Keratinocyte (primary cell): ENCODE results near the gene ATG10.

ENCODE experiments used
- EZH2 ChIP-seq: IDR thresholded peaks from one replicate; pipeline ENCODE4 v1.6.1; 2012; ENCODE audit warnings: inconsistent platforms, mild to moderate bottlenecking, low read length, moderate library complexity
- TF ChIP-seq, protein P1 (sequence below), 3 experiments: IDR thresholded peaks in 1 of 3; conservative IDR thresholded peaks in 1 of 3; optimal IDR thresholded peaks in 1 of 3; 2 replicates in 2 of 3; 3 replicates in 1 of 3; pipeline versions ENCODE3 to v1.5.1; 2011; ENCODE audit warnings: low read length in 3 of 3, mild to moderate bottlenecking in 3 of 3, moderate library complexity in 2 of 3, control low read depth in 1 of 3, inconsistent platforms in 1 of 3; ENCODE audit not compliant: insufficient read depth in 2 of 3; ENCODE audit errors: extremely low read depth in 1 of 3

DNA sequence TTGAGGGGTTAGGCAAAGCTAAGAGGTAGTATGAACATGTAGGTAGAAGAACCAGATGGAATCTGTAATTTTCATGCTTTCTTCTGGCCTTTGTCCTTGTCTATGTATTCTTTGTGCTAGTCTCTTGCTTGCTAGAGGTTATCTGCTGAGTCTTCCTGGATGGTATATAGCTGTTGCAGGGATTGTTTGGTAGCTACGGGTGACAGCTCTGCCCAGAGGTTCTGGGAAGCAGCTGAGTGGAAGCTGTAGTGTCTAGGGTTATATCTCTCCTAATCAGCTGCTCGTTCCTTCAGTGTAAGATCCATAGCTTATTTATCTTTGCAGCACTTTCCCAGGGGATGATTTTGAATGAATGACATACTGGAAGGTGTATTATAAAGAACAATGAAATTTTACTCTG, 100.3 kb downstream of the ATG10 start:
- no peak for TF ChIP-seq EZH2
- TF ChIP-seq, protein P1, sequence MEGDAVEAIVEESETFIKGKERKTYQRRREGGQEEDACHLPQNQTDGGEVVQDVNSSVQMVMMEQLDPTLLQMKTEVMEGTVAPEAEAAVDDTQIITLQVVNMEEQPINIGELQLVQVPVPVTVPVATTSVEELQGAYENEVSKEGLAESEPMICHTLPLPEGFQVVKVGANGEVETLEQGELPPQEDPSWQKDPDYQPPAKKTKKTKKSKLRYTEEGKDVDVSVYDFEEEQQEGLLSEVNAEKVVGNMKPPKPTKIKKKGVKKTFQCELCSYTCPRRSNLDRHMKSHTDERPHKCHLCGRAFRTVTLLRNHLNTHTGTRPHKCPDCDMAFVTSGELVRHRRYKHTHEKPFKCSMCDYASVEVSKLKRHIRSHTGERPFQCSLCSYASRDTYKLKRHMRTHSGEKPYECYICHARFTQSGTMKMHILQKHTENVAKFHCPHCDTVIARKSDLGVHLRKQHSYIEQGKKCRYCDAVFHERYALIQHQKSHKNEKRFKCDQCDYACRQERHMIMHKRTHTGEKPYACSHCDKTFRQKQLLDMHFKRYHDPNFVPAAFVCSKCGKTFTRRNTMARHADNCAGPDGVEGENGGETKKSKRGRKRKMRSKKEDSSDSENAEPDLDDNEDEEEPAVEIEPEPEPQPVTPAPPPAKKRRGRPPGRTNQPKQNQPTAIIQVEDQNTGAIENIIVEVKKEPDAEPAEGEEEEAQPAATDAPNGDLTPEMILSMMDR (optimal IDR thresholded peaks at IDR 0.05 in 1 of 3, IDR thresholded peaks at IDR 0.05 in 1 of 3, conservative IDR thresholded peaks at IDR 0.05 in 1 of 3; ENCODE audit: extremely low read depth in 1 of 3, insufficient read depth in 2 of 3, low read length in 3 of 3) = no peak
